NCI-H2227 (cell line): ENCODE measurements around the gene RERE.

Experiments used
- DNase-seq: peaks from one replicate; lab custom pipeline; 2025; ENCODE audit not compliant: unreplicated experiment; lab: John Stamatoyannopoulos, UW

RERE gene

GRCh38 chr1:8587784-8588183, 229.7 kb downstream of the RERE start:
- no peak for DNase-seq

GRCh38 chr1:8586438-8586837, 231.0 kb downstream of the RERE start:
- no peak for DNase-seq

GRCh38 chr1:8584316-8584715, 233.1 kb downstream of the RERE start:
- no peak for DNase-seq

GRCh38 chr1:8583031-8583430, 234.4 kb downstream of the RERE start:
- no peak for DNase-seq

- DNase-seq, result no peak
Observed at GRCh38 chr1:8580566-8580965, 236.9 kb downstream of the RERE start.

GRCh38 chr1:8578936-8579335, 238.5 kb downstream of the RERE start:
- no peak for DNase-seq

GRCh38 chr1:8578132-8578877, 239.1 kb downstream of the RERE start:
- peak; percentile 29 for DNase-seq

GRCh38 chr1:8574985-8575384, 242.5 kb downstream of the RERE start:
- DNase-seq, result no peak

- no peak for DNase-seq
Observed at GRCh38 chr1:8572106-8572505, 245.3 kb downstream of the RERE start.

GRCh38 chr1:8571200-8571984, 246.0 kb downstream of the RERE start:
- DNase-seq, result no peak

GRCh38 chr1:8570465-8570864, 247.0 kb downstream of the RERE start:
- no peak for DNase-seq

GRCh38 chr1:8569242-8569641, 248.2 kb downstream of the RERE start:
- no peak for DNase-seq

GRCh38 chr1:8568837-8569236, 248.6 kb downstream of the RERE start:
- DNase-seq, result no peak

GRCh38 chr1:8567146-8567545, 250.3 kb downstream of the RERE start:
- DNase-seq, result no peak

- DNase-seq, result no peak
Observed at GRCh38 chr1:8565802-8566201, 251.6 kb downstream of the RERE start.

- DNase-seq, result no peak
Observed at GRCh38 chr1:8563944-8564537, 253.4 kb downstream of the RERE start.

GRCh38 chr1:8562881-8563865, 254.3 kb downstream of the RERE start:
- no peak for DNase-seq

GRCh38 chr1:8562222-8562621, 255.2 kb downstream of the RERE start:
- DNase-seq, result no peak

- DNase-seq, result peak; percentile 57
Observed at GRCh38 chr1:8560611-8561544, 256.6 kb downstream of the RERE start.

- DNase-seq, result no peak
Observed at GRCh38 chr1:8560035-8560434, 257.4 kb downstream of the RERE start.
